ENCODE results near the gene CTSH.
A peak's percentile ranks its signal among the peaks of the same experiment; 100 is the strongest.

The CTSH gene

DNA sequence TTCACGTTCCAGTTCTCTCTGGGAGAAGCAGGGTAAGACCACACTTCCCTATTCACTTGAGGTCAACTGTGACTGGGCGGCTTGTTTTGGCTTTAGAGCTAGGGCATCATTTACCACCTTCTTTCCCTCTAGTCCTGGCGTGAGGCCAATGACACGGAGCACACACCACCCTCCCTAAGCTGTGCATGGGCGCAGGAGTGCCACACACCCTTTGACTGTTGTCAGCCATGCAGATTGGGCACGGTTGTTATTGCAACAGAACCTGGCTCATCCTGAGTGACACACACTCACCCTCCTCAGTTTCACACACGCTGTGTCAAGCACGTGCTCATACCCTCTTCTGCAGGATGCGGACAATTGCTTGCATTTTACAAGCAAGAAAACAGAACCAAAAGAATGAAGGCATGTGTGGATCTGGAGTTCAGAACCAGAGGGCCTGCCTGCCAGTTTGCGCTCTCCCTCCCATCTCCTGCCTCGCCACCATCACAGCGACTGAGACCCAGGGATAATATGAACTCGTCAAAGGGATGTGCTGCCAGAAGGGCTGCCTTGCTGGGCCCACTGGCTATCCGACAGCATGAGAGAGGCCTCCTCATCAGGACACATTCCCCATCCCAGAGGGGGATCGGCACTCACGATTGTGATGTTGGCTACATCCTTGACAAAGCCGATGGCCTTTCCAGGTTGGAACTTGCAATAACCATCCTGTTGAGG, 17.6 kb downstream of the CTSH start:
- peaks cover 38% of the 10 kb centered on the region for H3K36me3 Mint-ChIP-seq
- peaks cover 26% of the 10 kb centered on the region for H3K4me1 Mint-ChIP-seq
- no peaks in the 10 kb centered on the region for H3K9me3 Mint-ChIP-seq
- ATAC-seq (ENCODE audit: low read depth) (no peak), DNase-seq (ENCODE audit: low spot score in 2 of 2) (no peak)
- no peak overlapping the region for H3K4me3 Mint-ChIP-seq
- H3K27ac Mint-ChIP-seq = peak overlapping the region; percentile 28
- H3K27me3 Mint-ChIP-seq = no peaks in the 10 kb centered on the region

- Mint-ChIP-seq H3K27me3 (no peaks in the 10 kb centered on the region), H3K4me1 (peaks cover 26% of the 10 kb centered on the region), H3K9me3 (no peaks in the 10 kb centered on the region), H3K4me3 (no peak overlapping the region), H3K27ac (peak overlapping the region; percentile 28), H3K36me3 (peaks cover 35% of the 10 kb centered on the region)
- DNase-seq (ENCODE audit: low spot score in 2 of 2) = no peak
- ATAC-seq (ENCODE audit: low read depth) = no peak
These were observed 18.7 kb downstream of the CTSH start for GRCh38 chr15:78925956-78926743.

DNA sequence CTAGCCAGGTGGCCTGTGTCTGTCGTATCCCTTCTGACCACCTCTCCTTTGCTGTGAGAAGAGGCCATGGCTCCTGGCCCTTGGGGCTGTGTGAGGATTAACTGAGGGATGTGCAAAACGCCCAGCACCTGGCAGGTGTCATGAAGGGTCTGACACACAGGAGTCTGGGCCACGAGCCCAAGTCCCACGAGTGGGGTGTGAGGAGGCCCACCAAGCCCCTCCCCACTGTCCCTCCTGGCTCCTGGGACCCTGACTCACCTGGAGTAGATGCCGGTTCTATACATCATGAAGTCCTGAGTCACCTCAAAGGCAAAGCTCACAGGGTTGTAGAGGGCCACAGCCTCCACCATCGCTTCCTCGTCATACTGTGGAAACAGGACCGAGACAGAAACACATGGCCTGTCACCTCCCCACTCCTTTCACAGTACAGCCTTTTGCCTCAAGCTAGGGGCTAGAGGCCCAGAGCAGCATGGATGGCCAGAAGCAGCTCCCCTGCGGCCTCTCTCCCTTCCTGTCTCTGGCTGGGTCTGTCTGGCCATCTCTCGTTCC, 19.7 kb downstream of the CTSH start:
- Mint-ChIP-seq H3K4me1 (peaks cover 26% of the 10 kb centered on the region), H3K9me3 (no peaks in the 10 kb centered on the region), H3K36me3 (peaks cover 35% of the 10 kb centered on the region), H3K27ac (peak overlapping the region; percentile 48), H3K4me3 (no peak overlapping the region), H3K27me3 (no peaks in the 10 kb centered on the region)
- DNase-seq (ENCODE audit: low spot score in 2 of 2) (no peak), ATAC-seq (ENCODE audit: low read depth) (no peak)

- H3K36me3 Mint-ChIP-seq = peaks cover 29% of the 10 kb centered on the region
- ATAC-seq (ENCODE audit: low read depth) = no peak
- DNase-seq (ENCODE audit: low spot score in 2 of 2) = no peak
- H3K27me3 Mint-ChIP-seq = no peaks in the 10 kb centered on the region
- H3K27ac Mint-ChIP-seq = peak overlapping the region; percentile 49
- H3K4me3 Mint-ChIP-seq = no peak overlapping the region
- H3K9me3 Mint-ChIP-seq = no peaks in the 10 kb centered on the region
- H3K4me1 Mint-ChIP-seq = peaks cover 18% of the 10 kb centered on the region
These were observed 21.1 kb downstream of the CTSH start for GRCh38 chr15:78923480-78924360.

DNA sequence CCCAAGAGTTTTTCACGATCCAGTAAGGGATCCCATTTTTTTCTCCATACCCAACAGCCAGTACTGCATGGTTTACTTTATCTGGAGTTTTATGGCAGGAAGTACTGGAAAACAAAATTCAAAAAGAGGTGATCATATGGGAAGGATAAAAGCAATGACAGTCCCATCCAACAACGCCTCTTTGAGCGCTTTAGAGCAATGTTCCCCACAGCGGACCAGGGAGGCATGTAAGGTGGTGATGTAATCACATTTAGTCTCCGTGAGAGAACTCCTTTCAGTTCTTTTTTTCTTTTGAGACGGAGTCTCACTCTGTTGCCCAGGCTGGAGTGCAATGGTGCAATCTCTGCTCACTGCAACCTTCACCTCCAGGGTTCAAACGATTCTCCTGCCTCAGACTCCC, 21.8 kb downstream of the CTSH start:
- peaks cover 25% of the 10 kb centered on the region for H3K36me3 Mint-ChIP-seq
- ATAC-seq (ENCODE audit: low read depth) = no peak

GRCh38 chr15:78922527-78922926, 22.3 kb downstream of the CTSH start:
- Mint-ChIP-seq H3K9me3 (no peaks in the 10 kb centered on the region), H3K27me3 (no peaks in the 10 kb centered on the region), H3K36me3 (peaks cover 20% of the 10 kb centered on the region), H3K27ac (peak overlapping the region; percentile 78), H3K4me3 (no peak overlapping the region), H3K4me1 (peaks cover 11% of the 10 kb centered on the region)
- ATAC-seq (ENCODE audit: low read depth) (no peak), DNase-seq (ENCODE audit: low spot score in 2 of 2) (no peak)

More for the DNA sequence above, 21.8 kb downstream of the CTSH start:
- Mint-ChIP-seq H3K27me3 (no peaks in the 10 kb centered on the region), H3K4me1 (peaks cover 14% of the 10 kb centered on the region), H3K27ac (peak overlapping the region; percentile 49), H3K9me3 (no peaks in the 10 kb centered on the region), H3K4me3 (no peak overlapping the region)
- no peak for DNase-seq (ENCODE audit: low spot score in 2 of 2)

DNA sequence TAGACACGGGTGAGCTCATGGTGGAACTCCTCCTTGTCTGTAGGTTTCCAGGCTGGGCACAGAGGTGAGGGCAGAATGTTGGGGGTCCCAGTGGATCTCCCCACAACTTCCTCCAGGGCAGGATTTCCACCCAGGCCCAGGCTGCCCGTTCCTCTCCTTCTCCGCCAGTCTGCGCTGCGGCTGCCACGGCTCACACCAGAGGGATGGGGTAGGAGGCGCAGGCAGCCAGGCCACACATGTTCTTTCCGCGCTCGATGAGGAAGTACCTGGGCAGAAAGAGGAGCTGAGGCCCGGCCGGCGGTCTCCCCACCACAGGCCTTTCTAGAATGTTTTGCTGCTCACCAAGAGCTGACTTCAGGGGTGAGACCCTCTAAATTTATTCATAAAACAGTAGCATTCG, 22.9 kb downstream of the CTSH start:
- no peak for DNase-seq (ENCODE audit: low spot score in 2 of 2)
- no peaks in the 10 kb centered on the region for H3K27me3 Mint-ChIP-seq
- H3K4me3 Mint-ChIP-seq = no peak overlapping the region
- peaks cover 18% of the 10 kb centered on the region for H3K36me3 Mint-ChIP-seq
- ATAC-seq (ENCODE audit: low read depth) = no peak
- H3K27ac Mint-ChIP-seq = peak overlapping the region; percentile 78
- no peaks in the 10 kb centered on the region for H3K9me3 Mint-ChIP-seq
- H3K4me1 Mint-ChIP-seq = peaks cover 9% of the 10 kb centered on the region

GRCh38 chr15:78921517-78921916, 23.3 kb downstream of the CTSH start:
- no peak for DNase-seq (ENCODE audit: low spot score in 2 of 2)
- ATAC-seq (ENCODE audit: low read depth) = no peak
- Mint-ChIP-seq H3K27ac (peak overlapping the region; percentile 78), H3K9me3 (no peaks in the 10 kb centered on the region), H3K4me3 (no peak overlapping the region), H3K4me1 (peaks cover 9% of the 10 kb centered on the region), H3K27me3 (no peaks in the 10 kb centered on the region), H3K36me3 (peaks cover 18% of the 10 kb centered on the region)

DNA sequence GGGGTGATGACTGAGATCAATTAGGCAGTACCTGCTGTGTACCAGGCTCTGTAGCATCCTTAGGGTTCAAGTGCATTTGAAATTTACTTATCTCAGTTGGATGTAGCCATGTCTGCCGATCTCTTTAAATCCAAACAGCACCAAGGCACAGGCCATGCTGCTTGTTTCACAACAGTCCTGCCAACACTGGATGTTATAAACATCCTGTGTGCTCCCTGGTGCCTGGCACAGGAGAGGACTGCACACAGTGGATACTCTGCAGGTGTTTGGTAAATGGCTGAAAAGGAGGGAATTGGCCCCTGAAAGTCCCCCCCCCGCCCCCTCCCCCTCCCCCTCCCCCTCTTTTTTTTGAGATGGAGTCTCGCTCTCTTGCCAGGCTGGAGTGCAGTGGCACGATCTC, 27.0 kb downstream of the CTSH start:
- H3K36me3 Mint-ChIP-seq = peaks cover 7% of the 10 kb centered on the region
- DNase-seq (ENCODE audit: low spot score in 2 of 2) (no peak), ATAC-seq (ENCODE audit: low read depth) (no peak)
- no peak overlapping the region for H3K4me3 Mint-ChIP-seq
- no peak overlapping the region for H3K27ac Mint-ChIP-seq
- no peaks in the 10 kb centered on the region for H3K9me3 Mint-ChIP-seq
- peaks cover 9% of the 10 kb centered on the region for H3K4me1 Mint-ChIP-seq
- no peaks in the 10 kb centered on the region for H3K27me3 Mint-ChIP-seq

DNA sequence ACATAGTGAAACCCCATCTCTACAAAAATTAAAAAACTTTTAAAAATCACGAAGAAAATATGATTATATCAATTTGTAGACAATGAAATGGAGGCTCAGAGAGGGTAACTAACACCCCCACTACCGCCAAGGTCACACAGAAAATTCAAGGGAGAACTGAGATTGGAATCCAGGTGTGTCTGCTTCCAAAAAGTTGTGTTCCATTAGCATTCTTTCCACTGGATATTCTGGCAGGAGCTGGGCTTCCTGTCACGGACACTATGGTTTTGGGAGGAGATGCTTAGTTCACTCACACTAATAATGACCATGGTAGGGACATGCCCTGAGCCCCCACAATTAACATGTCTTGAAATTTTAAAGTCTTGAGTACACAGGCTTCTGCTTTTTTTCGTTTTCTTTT, 28.8 kb downstream of the CTSH start:
- Mint-ChIP-seq H3K36me3 (peaks cover 10% of the 10 kb centered on the region), H3K27me3 (no peaks in the 10 kb centered on the region), H3K9me3 (no peaks in the 10 kb centered on the region), H3K27ac (no peak overlapping the region), H3K4me1 (peaks cover 12% of the 10 kb centered on the region), H3K4me3 (no peak overlapping the region)
- DNase-seq (ENCODE audit: low spot score in 2 of 2) (no peak), ATAC-seq (ENCODE audit: low read depth) (no peak)

GRCh38 chr15:78915341-78916087, 29.3 kb downstream of the CTSH start:
- Mint-ChIP-seq H3K27ac (no peak overlapping the region), H3K4me1 (peaks cover 12% of the 10 kb centered on the region), H3K27me3 (no peaks in the 10 kb centered on the region), H3K36me3 (peaks cover 9% of the 10 kb centered on the region), H3K9me3 (no peaks in the 10 kb centered on the region), H3K4me3 (no peak overlapping the region)
- ATAC-seq (ENCODE audit: low read depth) = no peak
- DNase-seq (ENCODE audit: low spot score in 2 of 2) = no peak

DNA sequence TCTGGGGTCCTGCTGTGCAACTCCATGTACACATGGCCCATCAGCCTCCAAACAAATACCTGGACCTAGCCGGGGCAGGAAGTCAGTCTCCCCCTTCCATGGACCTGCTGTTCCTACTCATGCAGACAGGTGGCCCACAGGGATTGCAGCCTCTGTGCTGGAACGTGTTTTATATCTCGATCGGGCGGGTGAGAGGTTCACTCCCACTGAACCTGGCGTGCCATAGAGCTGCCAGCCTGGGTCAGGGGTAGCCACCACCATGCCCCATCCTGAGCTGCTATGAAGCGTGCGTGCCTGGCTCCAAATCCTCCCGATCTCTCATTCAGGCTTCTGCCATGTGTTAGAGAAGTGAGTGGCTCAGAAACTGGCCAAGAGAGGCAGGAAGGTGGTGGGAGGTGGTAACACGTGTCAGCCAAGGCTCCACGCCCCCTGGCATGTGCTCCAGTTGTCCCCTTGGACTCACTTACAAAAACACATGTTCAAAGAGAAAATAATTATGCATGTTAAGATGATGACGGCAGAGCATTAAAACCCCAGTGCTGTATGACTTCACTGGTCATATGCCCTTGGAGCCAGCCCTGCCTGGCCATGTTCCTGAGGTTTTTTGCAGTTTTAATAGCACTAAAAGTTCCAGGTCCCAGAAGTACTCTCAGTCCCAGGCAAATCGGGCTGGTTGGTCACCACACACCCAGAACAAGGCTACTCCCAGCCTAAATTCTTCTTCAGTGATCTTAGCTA, 30.6 kb downstream of the CTSH start:
- no peak overlapping the region for H3K4me3 Mint-ChIP-seq
- H3K9me3 Mint-ChIP-seq = no peaks in the 10 kb centered on the region
- peaks cover 20% of the 10 kb centered on the region for H3K4me1 Mint-ChIP-seq
- DNase-seq (ENCODE audit: low spot score in 2 of 2) (no peak), ATAC-seq (ENCODE audit: low read depth) (no peak)
- peaks cover 10% of the 10 kb centered on the region for H3K36me3 Mint-ChIP-seq
- no peaks in the 10 kb centered on the region for H3K27me3 Mint-ChIP-seq
- peak overlapping the region; percentile 31 for H3K27ac Mint-ChIP-seq

DNA sequence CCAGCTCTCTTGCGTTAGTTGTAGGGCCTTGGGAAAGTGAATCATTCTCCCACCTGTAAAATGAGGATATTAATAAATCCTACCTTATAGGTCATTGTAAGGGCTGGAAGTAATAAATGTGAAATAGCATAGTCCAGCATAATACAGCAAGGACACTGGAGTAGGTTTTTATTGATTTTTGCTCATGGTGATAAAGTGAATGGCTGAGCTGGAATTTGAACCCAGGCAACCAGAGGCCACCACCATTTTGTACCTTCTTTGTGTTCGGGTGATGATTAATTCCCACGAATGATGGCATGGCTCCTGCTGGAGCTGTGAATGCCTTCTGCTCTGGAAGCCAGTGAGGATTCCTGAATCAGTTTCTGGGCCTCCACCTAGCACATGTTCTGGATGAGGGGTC, 31.8 kb downstream of the CTSH start:
- ATAC-seq (ENCODE audit: low read depth) (no peak), DNase-seq (ENCODE audit: low spot score in 2 of 2) (no peak)
- H3K4me1 Mint-ChIP-seq = peaks cover 22% of the 10 kb centered on the region
- no peaks in the 10 kb centered on the region for H3K9me3 Mint-ChIP-seq
- H3K36me3 Mint-ChIP-seq = peaks cover 13% of the 10 kb centered on the region
- no peak overlapping the region for H3K4me3 Mint-ChIP-seq
- no peak overlapping the region for H3K27ac Mint-ChIP-seq
- no peaks in the 10 kb centered on the region for H3K27me3 Mint-ChIP-seq

Measured in memory B cell (primary cell).